Osteoblast (primary cell): ENCODE results near the gene NAP1L5. TPM values are rescaled to one million over a fixed set of nuclear protein-coding genes. Genes with fewer than 3 reads are reported as not detected.

Experiments used
- DNase-seq: peaks from one replicate; pipeline ENCODE4 v3.0.0; 2011; ENCODE audit warnings: low spot score, mixed read lengths; ENCODE audit not compliant: insufficient read length; ENCODE audit errors: missing footprints
- H2AFZ ChIP-seq: 2 replicates; pipeline ENCODE4 v1.6.0; 2011; ENCODE audit warnings: mild to moderate bottlenecking, low read length
- H3K27ac ChIP-seq: 2 replicates; pipeline ENCODE4 v1.5.1; 2011; ENCODE audit warnings: mild to moderate bottlenecking, low read depth, low read length, moderate library complexity
- H3K27me3 ChIP-seq: 2 replicates; pipeline ENCODE4 v1.6.0; 2012; ENCODE audit warnings: mild to moderate bottlenecking, control low read depth, inconsistent platforms, low read length, moderate library complexity; ENCODE audit not compliant: insufficient read depth
- H3K36me3 ChIP-seq: 2 replicates; pipeline ENCODE4 v1.5.1; 2011; ENCODE audit warnings: mild to moderate bottlenecking, low read length, control low read depth, moderate library complexity; ENCODE audit not compliant: insufficient read depth
- H3K4me1 ChIP-seq: 2 replicates; pipeline ENCODE4 v1.5.1; 2011; ENCODE audit warnings: mild to moderate bottlenecking, low read length, control low read depth, moderate library complexity; ENCODE audit not compliant: insufficient read depth
- H3K4me2 ChIP-seq: 2 replicates; pipeline ENCODE4 v1.6.0; 2011; ENCODE audit warnings: mild to moderate bottlenecking, low read length; ENCODE audit not compliant: insufficient read depth
- H3K4me3 ChIP-seq: fragments of 200-600 bp; sonication (generic); 3 replicates; pipeline ENCODE4 v1.5.1; 2012; ENCODE audit warnings: mild to moderate bottlenecking, low read length, inconsistent platforms; ENCODE audit not compliant: insufficient read depth
- H3K79me2 ChIP-seq: 2 replicates; pipeline ENCODE4 v1.6.0; 2012; ENCODE audit warnings: mild to moderate bottlenecking, low read length, control low read depth, inconsistent platforms; ENCODE audit not compliant: insufficient read depth
- H3K9me3 ChIP-seq: 2 replicates; pipeline ENCODE4 v1.5.1; 2011; ENCODE audit warnings: low read depth, low read length, control low read depth
- H4K20me1 ChIP-seq: 2 replicates; pipeline ENCODE4 v1.6.0; 2012; ENCODE audit warnings: mild to moderate bottlenecking, low read length, control low read depth; ENCODE audit not compliant: insufficient read depth
- total RNA-seq: library from RNA; depleted of rRNA; stranded (reverse); fragments of >200 nt; gene quantifications from 2 replicates; pipeline ENCODE4 v1.2.3, GENCODE V29; 2012
- TF ChIP-seq, protein P1 (sequence below): IDR thresholded peaks from 2 replicates; pipeline ENCODE4 v1.5.1; 2011; ENCODE audit warnings: mild to moderate bottlenecking, low read depth, low read length, moderate library complexity; ENCODE audit errors: extremely low read depth

NAP1L5 gene
- total RNA-seq, 1 donor = 5.1 TPM

- no peak for DNase-seq
- H2AFZ ChIP-seq = no peak overlapping the region
- H3K36me3 ChIP-seq = peaks cover 13% of the 10 kb centered on the region
- H4K20me1 ChIP-seq = no peaks in the 10 kb centered on the region
- TF ChIP-seq, protein P1, sequence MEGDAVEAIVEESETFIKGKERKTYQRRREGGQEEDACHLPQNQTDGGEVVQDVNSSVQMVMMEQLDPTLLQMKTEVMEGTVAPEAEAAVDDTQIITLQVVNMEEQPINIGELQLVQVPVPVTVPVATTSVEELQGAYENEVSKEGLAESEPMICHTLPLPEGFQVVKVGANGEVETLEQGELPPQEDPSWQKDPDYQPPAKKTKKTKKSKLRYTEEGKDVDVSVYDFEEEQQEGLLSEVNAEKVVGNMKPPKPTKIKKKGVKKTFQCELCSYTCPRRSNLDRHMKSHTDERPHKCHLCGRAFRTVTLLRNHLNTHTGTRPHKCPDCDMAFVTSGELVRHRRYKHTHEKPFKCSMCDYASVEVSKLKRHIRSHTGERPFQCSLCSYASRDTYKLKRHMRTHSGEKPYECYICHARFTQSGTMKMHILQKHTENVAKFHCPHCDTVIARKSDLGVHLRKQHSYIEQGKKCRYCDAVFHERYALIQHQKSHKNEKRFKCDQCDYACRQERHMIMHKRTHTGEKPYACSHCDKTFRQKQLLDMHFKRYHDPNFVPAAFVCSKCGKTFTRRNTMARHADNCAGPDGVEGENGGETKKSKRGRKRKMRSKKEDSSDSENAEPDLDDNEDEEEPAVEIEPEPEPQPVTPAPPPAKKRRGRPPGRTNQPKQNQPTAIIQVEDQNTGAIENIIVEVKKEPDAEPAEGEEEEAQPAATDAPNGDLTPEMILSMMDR = no peak
- no peak overlapping the region for H3K4me3 ChIP-seq
- no peak overlapping the region for H3K27ac ChIP-seq
- H3K4me1 ChIP-seq = peaks cover 18% of the 10 kb centered on the region
- H3K4me2 ChIP-seq = no peak overlapping the region
- H3K9me3 ChIP-seq = no peaks in the 10 kb centered on the region
- no peaks in the 10 kb centered on the region for H3K27me3 ChIP-seq
- no peaks in the 10 kb centered on the region for H3K79me2 ChIP-seq
Measured at GRCh38 chr4:88734403-88734949, 36.8 kb upstream of the NAP1L5 start.

DNA sequence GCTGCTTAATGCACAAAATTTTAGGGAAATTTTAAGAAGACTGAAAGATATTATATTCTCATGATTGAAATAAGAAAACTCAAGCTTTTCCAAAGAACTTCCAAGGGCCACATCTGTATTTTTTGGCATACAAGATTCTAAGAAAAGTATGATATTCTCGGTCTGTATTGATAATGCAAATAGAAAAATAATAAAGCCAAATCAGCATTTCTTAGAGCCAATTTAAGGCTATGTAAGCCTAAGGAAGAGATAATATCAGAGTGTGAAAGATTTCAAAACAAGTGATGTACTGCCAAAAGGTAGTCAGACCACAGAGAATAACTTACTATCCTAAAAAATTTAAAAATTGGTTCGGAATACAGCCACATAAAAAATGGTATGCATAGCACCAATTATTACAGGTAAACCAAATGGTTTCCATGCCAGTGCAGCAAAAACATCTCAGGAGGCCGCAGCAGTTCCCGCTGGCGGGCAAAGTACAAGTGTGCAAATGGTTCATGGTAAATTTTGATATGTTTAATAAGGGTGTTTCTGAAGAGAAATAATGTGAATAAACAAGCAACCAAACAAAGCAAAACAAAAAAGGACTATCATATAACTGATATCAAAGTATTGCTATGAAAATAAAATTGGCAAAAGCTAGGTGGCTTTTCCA is 35.2 kb upstream of the NAP1L5 start:
- H2AFZ ChIP-seq = no peak overlapping the region

GRCh38 chr4:88731381-88731780 is 33.8 kb upstream of the NAP1L5 start:
- Histone ChIP-seq H3K36me3 (peaks cover 19% of the 10 kb centered on the region), H3K27me3 (no peaks in the 10 kb centered on the region), H4K20me1 (no peaks in the 10 kb centered on the region), H3K4me2 (no peak overlapping the region), H3K27ac (no peak overlapping the region), H2AFZ (no peak overlapping the region), H3K79me2 (no peaks in the 10 kb centered on the region), H3K9me3 (no peaks in the 10 kb centered on the region), H3K4me3 (no peak overlapping the region), H3K4me1 (peaks cover 18% of the 10 kb centered on the region)
- DNase-seq = no peak
- TF ChIP-seq, protein P1 = no peak

More for the DNA sequence above, 35.2 kb upstream of the NAP1L5 start:
- no peak for DNase-seq
- Histone ChIP-seq H3K27ac (no peak overlapping the region), H3K4me3 (no peak overlapping the region), H3K4me2 (no peak overlapping the region), H3K9me3 (no peaks in the 10 kb centered on the region), H4K20me1 (no peaks in the 10 kb centered on the region), H3K36me3 (peaks cover 19% of the 10 kb centered on the region), H3K4me1 (peaks cover 18% of the 10 kb centered on the region), H3K27me3 (no peaks in the 10 kb centered on the region), H3K79me2 (no peaks in the 10 kb centered on the region)
- TF ChIP-seq, protein P1 = no peak

DNA sequence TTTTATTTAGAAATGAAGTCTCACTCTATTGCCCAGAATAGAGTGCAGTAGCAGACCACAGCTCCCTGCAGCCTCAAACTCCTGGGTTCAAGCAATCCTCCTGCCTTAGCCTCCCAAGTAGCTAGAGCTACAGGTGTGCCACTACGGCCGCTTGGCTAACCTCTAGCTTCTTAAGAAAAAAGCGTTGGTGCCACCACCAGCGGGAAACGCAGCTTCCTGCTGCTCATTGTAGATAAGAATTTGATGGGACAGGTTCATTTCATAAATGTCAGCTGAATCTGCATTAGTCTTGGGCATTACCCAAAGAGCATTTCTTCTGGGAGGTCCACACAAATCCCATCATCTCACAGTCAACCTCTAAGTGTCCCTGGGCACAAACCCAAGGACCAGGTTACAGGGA is 33.2 kb upstream of the NAP1L5 start:
- no peaks in the 10 kb centered on the region for H4K20me1 ChIP-seq
- no peak overlapping the region for H3K4me2 ChIP-seq
- H3K27me3 ChIP-seq = no peaks in the 10 kb centered on the region
- H3K4me1 ChIP-seq = peaks cover 20% of the 10 kb centered on the region
- H3K9me3 ChIP-seq = no peaks in the 10 kb centered on the region
- TF ChIP-seq, protein P1 = no peak
- no peaks in the 10 kb centered on the region for H3K79me2 ChIP-seq
- H3K27ac ChIP-seq = no peak overlapping the region
- H3K36me3 ChIP-seq = peaks cover 19% of the 10 kb centered on the region
- H2AFZ ChIP-seq = no peak overlapping the region
- DNase-seq = no peak
- no peak overlapping the region for H3K4me3 ChIP-seq
